GM10248 (cell line): ENCODE data around the gene MBIP.

ENCODE experiments used
- CTCF ChIA-PET: fragments of 300-600 bp; sonication (Branson Sonifier 250); formaldehyde crosslinking; extraction: SDS; loops from one replicate; lab custom pipeline; 2021; ENCODE audit warnings: antibody characterized with exemption; lab: Yijun Ruan, JAX
- POLR2A ChIA-PET: fragments of 350-650 bp; sonication (Branson Sonifier 250); formaldehyde crosslinking; extraction: SDS; loops from one replicate; lab custom pipeline; 2020; ENCODE audit warnings: antibody characterized with exemption; lab: Yijun Ruan, JAX
- DNase-seq: peaks from one replicate; pipeline ENCODE4 v3.0.0; 2012; ENCODE audit errors: extremely low spot score
- CTCF ChIP-seq: IDR thresholded peaks from 2 replicates; pipeline ENCODE4 v1.5.1; 2012; ENCODE audit warnings: mild to moderate bottlenecking, low read depth; ENCODE audit errors: extremely low read depth, missing control alignments, control extremely low read depth

MBIP gene

GRCh38 chr14:36302823-36303222, 17.6 kb downstream of the MBIP start:
- ChIA-PET CTCF (no interaction called here), POLR2A (no interaction called here)
- TF ChIP-seq CTCF = no peak
- DNase-seq = no peak

- CTCF ChIA-PET = interaction anchor here (0.8 to 2.8 kb wide), 4 partner anchors 14 to 24 kb away, joined by 3 to 6 read pairs (median 4); partner anchors contain the start of gene MBIP
- DNase-seq = no peak
- POLR2A ChIA-PET = no interaction called here
- TF ChIP-seq CTCF = no peak
Observed at GRCh38 chr14:36301159-36301558, 19.3 kb downstream of the MBIP start.

GRCh38 chr14:36300337-36300736, 20.1 kb downstream of the MBIP start:
- ChIA-PET POLR2A (no interaction called here), CTCF (interaction anchor here (1.6 to 2.8 kb wide), 2 partner anchors 15 to 16 kb away, joined by 3 to 6 read pairs; no protein-coding TSS in a partner anchor)
- no peak for TF ChIP-seq CTCF
- no peak for DNase-seq

GRCh38 chr14:36295642-36296627, 24.5 kb downstream of the MBIP start:
- POLR2A ChIA-PET = no interaction called here
- no peak for DNase-seq
- CTCF ChIA-PET = interaction anchor here (0.5 to 1.8 kb wide), 7 partner anchors 12 to 97 kb away, joined by 3 to 5 read pairs (median 3); partner anchors contain the start of gene MBIP
- no peak for TF ChIP-seq CTCF

GRCh38 chr14:36294543-36294942, 25.9 kb downstream of the MBIP start:
- DNase-seq = no peak
- ChIA-PET CTCF (interaction anchor here (1.0 to 1.6 kb wide), 3 partner anchors 10 to 26 kb away, joined by 3 to 6 read pairs (median 4); partner anchors contain the start of gene MBIP), POLR2A (no interaction called here)
- TF ChIP-seq CTCF = no peak

GRCh38 chr14:36293824-36294223, 26.6 kb downstream of the MBIP start:
- ChIA-PET POLR2A (no interaction called here), CTCF (interaction anchor here (1.1 to 1.6 kb wide), 2 partner anchors 9 to 80 kb away, joined by 3 to 6 read pairs; no protein-coding TSS in a partner anchor)
- no peak for DNase-seq
- TF ChIP-seq CTCF = no peak
